ENCODE data around the gene MEGF11.

The MEGF11 gene

DNA sequence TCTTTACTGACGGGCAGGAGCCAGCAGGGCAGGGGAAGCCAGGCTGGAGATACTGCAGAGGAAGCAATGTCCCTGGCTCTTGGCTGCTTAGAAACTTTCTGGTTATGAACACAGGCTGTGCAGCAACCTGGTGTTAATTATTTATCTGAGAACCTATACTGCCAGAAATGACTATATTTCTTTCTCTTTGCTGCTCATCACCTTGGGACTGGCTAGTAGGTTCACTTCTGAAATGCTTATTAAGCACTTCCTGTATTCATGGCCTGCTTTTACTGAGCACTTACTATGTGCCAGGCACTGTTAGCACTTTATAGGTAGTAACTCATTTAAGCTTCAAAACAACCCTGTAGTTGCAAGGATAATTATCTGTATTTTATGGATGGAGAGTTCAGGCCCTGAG, 326.7 kb downstream of the MEGF11 start:
- in situ Hi-C loops (cut with MboI; ENCODE audit: low sequenced_read_pairs) = no loop called here

DNA sequence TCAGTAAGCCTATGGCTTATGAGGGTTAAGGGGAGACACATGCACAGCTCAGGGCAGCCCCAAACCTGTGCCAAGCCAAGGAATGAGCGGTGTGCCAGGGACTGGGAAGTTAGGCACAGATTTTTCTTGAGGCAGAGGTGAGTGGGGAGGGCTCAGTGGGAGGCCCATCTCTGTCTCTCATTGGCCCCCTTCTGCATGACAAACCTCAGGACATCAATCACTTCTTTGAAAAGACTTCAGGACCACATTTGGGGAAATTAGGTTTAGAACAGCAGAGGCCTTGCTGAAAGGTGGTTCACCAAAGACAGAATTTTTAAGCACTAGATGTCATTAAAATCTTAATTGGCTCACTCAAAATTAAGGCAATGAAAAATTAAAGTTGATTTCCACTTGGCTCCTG, 327.1 kb downstream of the MEGF11 start:
- in situ Hi-C loops (cut with MboI; ENCODE audit: low sequenced_read_pairs) = no loop called here

DNA sequence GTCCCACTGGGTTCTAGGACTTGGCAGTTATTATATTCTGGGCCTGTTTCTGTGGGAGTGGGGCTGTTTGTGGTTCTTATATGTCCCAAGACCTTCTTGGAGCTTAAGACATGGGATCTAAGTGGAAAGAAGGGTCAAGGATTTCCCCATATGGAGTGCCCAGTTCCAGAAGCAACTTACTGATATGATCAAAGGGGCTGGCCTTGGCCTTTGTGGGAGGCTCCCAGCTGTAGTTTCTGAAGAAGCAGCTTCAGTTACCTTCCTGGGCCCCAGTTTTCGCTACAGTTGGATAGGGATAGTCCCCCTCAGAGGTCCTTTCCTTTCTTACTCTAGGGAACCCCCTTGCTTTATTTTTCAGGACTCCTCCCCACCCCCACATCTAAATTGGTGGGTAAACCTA, 328.2 kb downstream of the MEGF11 start:
- in situ Hi-C loops (cut with MboI; ENCODE audit: low sequenced_read_pairs) = no loop called here

DNA sequence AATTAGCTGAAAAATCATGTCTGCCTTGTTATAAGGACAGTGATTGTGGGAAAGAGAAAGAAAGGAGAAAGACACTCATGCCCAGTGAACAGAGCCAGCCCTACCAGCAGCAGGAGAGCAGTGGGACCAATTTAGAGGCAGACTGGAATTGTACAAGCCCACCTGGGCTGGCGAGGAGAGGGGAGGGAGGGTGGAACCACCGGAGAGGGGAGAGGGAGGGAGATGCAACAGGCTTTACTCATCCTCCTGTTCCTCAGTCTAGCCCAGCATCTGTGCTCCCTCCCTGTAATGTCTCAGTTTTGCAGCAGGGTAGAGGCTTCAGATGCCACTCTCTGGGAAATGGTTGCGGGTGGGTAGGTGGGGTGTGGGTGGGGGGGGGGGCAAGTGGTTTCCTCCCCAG, 329.5 kb downstream of the MEGF11 start:
- in situ Hi-C loops (cut with MboI; ENCODE audit: low sequenced_read_pairs) = no loop called here

DNA sequence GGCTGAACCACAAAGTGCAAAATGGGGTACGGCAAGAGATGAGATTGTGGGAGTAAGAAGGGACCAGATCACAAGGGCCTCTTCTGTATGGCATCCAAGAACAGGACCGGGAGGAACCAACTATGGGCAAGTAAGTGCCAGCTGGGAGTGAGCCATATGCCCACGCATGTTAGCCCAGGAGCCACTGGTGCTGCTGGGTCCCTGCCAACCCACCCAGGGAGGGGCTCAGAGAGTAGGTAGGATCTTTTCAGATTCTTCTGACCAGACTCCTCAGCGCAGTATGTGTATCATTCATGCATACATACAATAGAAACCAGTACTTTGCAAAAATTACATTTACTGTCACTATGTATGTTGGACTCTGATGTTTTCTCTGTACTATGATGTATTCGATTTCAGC, 330.3 kb downstream of the MEGF11 start:
- in situ Hi-C loops (cut with MboI; ENCODE audit: low sequenced_read_pairs) = no loop called here

DNA sequence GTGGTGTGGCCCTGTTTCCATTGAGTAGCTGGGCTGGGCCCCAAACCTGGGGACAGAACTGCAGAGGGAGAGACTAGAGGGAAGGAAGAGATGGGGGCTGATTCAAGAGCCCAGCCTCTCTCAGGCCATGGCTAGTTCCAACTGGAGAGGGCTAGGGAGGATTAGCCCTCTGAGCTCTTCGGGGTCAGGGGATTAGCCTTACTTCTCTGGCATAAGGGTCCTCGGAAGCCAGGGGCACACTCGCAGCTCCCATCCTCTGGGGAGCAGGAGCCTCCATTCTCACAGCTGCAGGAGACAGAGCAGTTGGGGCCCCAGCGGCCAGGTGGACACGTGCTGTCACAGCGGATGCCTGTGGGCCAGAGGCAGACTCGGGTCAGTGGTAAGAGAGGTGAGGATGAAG, 330.9 kb downstream of the MEGF11 start:
- in situ Hi-C loops (cut with MboI; ENCODE audit: low sequenced_read_pairs) = no loop called here

DNA sequence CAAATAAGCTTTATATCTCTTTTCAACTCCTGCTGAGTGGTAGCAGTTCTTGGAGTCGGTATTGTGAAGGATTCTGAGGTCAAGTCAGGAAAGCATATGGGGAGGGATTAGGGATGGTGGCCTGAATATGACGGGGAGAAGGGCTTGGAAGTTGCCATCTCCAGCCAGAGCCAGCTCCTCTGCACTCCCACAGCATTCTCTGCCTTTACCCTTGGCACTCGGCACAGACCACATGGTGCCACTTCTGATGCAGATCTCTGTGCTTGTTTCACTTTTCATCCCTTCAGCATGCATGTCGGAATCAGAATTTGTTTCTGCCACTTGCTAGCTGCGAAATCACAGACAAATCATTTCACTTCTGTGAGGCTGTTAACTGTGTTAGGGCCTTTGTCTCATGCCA, 331.8 kb downstream of the MEGF11 start:
- in situ Hi-C loops (cut with MboI; ENCODE audit: low sequenced_read_pairs) = no loop called here

DNA sequence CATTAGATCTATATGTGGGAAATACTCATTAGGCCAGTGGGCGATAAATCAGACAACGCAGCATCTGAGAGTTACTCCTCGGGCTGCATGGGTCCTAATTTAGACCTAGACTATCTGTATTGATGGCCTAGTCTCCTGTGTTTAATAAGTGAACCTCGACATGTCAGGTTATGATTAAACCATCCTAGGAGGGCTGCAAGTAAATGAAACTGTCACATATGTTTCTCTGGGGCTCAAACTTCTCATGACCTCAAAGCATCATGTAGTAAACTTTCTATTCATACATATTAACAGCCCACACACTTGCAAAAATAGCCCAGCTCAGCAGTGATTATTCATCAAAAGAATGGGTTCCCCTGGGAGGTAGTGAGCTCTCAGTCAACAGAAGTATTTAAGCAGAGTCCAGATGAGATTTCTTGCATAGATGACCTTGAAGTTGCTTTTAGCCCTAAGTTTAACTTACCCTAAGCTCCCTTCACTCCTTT, 332.7 kb downstream of the MEGF11 start:
- in situ Hi-C loops (cut with MboI; ENCODE audit: low sequenced_read_pairs) = no loop called here

DNA sequence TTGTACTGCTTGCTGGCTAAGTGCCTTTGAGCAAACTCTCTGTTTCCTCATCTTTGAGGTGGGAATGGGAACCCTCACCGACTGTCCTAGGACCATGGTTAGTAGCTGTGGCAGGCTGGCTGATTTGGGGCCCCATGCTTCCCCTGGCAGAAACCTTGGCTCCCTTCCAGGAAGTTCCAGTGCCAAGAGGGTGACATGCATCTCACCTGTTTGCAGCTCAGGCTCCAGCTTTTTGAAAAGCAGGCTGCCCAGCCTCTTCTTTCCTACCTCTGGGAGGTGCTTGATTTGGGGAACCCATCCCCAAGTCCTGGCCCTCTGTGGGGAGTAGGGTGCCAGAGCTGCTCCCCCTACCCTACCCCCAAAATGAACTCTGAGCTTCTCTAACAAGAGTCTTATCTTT, 333.4 kb downstream of the MEGF11 start:
- in situ Hi-C loops (cut with MboI; ENCODE audit: low sequenced_read_pairs) = no loop called here

DNA sequence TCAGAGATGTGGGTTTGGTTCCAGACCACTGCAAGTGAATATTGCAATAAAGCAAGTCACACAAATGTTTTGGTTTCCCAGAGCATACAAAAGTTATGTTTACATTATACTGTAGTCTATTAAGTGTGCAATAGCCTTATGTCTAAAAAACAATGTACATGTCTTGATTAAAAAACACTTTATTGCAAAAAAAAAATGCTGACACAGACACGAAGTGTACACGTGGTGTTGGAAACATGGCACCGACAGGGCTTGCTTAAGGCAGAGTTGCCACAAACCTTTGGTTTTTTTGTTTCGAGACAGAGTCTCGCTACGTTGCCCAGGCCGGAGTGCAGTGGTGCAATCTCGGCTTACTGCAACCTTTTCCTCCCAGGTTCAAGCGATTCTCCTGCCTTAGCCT, 334.2 kb downstream of the MEGF11 start:
- in situ Hi-C loops (cut with MboI; ENCODE audit: low sequenced_read_pairs) = no loop called here

DNA sequence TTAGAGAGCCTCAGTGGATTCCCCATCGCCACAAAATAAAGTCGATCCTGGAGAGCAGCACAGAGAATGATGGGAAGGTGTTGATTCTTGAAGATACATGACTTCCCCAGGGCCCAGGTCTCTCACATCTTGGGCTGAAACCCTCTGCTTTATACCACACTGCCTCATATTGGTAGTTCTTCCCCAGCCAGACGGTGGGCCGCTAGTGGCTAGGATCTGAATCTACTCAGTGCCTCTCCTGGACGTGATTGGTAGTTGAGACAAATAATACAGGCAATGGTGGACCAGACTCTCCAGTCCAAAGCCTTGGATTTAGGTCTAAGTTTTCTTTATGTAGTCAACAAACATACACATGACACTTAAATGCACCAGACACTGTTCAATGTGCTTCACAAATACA, 334.6 kb downstream of the MEGF11 start:
- in situ Hi-C loops (cut with MboI; ENCODE audit: low sequenced_read_pairs) = no loop called here

DNA sequence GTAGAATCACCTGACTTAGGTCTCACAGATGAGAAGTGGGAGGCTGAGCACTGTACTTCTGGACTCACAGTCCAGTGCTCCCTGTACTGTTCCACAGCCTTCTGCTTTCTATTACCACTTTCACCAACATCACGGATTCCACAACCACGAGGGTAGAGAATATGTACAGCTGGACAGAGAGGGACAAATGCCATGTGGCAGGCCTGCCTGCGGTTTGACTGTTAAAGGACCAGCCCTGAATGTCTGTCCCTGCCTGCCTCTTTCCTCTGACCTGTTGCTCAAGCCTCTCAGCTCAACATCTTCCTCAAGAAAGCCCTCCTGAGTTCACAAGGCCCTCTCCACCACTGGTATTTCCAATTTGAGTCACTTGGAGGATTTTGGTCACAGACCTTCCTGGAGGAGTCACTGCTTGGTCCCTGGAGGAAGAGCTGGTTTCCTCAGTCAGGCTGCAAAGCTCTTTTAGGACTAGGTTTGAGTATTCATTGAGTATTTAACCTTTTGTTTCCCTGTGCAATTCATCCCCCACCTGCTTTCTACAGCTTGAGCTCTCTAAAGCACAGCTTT, 335.1 kb downstream of the MEGF11 start:
- in situ Hi-C loops (cut with MboI; ENCODE audit: low sequenced_read_pairs) = no loop called here

DNA sequence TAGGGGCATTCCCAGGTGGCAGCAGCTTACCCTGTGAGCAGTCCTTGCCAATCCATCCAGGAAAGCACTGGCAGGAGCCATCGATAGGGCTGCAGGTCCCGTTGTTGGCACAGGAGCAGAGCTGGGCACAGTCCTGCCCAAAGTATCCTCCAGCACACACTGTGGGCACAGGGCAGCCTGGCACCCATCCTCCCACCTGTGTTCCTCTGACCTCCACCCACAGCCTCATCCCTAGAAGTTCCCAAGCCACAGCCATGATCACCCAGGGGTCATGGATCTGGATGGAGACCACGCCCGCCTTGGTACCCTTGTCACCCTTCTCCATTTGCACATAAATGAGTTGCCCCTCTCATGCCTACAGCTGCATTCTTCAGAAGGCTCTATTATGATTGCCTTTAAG, 335.6 kb downstream of the MEGF11 start:
- in situ Hi-C loops (cut with MboI; ENCODE audit: low sequenced_read_pairs) = no loop called here

DNA sequence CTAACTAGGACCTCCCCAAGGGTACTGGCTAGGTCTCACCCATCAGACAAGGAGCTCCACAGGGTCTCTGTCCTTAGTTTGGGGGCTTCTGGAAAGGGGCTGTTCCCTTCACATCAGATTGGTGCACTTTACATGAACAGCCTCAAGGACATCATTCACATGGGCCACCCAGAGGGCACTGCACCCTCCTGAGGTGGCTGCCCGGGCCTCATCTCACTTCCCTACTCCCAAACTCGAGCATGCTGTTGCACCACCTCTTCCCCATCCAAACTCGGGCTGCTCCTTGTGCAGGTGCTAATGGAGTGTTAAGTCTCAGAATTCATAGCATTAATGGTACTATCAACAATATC, 336.2 kb downstream of the MEGF11 start:
- in situ Hi-C loops (cut with MboI; ENCODE audit: low sequenced_read_pairs) = no loop called here

DNA sequence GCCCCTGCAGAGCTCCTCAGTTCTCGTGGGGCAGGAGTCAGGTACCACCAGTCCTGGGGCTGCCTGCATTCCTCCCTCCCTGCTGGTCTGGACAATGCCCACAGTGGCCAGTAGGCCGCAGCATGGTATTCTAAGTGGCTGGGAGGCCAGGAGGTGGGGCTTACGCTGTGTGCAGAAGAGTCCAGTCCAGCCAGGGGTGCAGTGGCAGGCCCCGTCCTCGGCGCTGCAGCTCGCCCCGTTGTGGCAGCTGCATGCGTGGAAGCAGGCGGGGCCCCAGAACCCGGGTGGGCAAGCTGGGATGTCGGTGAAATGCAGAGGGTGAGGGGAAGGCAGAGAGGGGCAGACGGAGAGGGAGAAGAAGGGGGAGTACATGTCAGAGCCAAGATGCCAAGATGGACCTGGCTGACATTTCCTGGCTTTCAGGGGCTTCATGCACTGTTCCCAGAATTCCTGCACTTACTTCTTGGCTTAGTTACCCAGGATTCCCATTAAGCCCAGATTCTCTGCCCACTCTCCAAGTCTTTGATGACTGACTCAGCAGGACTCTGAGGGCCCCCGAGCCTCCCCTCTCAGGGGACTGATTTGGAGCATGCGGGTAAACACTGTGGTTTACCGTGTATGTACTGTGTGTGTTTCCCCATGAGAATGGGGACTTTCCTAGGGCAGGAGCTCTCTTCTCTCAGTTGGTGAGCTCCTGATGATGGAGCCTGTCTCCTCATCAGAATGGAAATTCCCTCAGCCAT, 336.7 kb downstream of the MEGF11 start:
- in situ Hi-C loops (cut with MboI; ENCODE audit: low sequenced_read_pairs) = no loop called here

DNA sequence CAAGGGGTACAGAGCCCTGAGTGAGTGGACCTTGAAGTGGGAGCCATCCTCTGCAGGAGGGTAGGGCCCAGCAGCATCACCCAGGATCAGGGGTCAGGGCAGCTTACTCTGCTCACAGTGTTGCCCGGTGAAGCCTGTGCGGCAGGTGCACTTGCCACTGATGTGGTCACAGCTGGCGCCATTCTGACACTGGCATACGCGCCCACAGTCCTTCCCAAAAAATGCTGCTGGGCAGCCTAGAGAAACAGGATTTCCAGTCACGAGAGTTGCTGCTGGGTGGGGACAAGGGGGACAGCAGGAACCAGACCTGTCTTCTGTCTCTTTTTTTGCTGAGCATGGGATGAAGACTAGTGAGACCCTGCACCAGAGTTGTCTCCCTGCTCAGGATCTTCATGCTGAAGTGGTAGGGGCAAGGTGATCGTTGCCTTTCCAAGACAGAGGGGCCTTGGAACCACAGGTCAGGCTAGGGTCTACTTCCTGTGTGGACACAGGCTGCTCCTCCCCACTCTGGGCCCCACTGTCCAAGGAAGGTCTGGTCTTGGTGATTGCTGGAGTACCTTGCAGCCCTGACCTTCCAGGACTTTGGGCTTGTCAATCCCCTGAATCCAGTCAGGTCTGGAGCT, 337.4 kb downstream of the MEGF11 start:
- in situ Hi-C loops (cut with MboI; ENCODE audit: low sequenced_read_pairs) = no loop called here

DNA sequence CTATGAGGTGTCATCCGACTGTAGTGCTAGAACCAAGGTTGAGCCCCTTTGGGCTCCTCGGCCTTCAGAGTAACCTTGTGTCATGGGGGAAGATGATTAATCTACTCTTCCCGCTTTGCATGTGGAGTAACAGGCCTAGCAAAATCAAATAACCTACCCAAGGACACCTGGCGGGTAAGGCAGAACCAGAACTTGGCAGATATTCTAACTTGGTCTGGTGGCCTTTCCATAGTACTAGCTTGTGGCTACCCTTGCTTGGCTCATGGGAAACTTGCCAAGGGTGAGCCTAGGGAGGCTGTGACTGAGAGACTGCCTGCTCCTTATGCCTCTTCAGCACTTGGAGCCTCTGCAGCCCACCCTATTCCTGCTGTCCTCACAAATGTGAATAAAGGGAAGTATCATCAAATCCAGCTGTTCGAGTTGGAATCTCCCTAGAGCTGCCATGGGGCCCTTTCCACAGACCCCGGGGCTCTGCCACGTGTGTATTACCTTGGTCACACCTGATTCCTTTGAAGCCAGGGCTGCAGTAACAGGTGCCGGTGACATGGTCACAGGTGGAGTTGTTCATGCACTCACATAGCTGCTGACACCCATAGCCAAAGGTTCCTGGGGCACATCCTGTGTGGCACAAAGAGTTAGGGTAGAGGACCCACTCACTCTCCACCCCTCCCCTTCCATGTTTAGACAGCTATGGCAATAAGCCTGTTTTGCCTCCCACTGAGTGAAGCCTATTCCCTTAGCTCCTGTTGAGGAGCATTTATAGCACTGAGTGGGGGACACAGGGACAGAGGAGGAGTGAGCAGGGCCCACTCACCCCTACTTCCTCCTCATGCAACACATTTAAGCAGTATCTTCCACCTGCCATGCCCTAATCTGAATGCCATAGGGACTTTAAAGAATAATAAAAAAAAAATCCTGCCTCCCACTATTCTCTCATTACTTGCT, 338.3 kb downstream of the MEGF11 start:
- in situ Hi-C loops (cut with MboI; ENCODE audit: low sequenced_read_pairs) = no loop called here

DNA sequence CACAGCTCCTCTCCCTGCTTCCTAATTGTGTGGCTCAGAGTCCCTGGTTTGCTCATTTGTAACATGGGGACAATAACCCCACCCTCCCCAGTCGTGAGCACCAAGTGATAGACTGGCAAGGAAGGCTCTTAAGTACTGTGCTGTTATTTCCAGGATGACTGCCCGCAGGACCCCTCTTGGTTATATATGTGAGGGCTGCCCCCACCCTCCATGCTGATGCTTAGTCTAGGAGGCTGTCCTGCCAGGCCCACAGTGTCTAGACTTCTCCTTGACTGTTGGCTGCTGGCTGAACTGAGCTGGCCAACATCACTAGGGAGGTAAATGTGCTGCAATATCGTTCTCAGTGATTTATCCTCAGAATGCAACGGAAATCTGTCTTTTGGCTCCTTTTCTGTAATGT, 339.2 kb downstream of the MEGF11 start:
- in situ Hi-C loops (cut with MboI; ENCODE audit: low sequenced_read_pairs) = no loop called here

DNA sequence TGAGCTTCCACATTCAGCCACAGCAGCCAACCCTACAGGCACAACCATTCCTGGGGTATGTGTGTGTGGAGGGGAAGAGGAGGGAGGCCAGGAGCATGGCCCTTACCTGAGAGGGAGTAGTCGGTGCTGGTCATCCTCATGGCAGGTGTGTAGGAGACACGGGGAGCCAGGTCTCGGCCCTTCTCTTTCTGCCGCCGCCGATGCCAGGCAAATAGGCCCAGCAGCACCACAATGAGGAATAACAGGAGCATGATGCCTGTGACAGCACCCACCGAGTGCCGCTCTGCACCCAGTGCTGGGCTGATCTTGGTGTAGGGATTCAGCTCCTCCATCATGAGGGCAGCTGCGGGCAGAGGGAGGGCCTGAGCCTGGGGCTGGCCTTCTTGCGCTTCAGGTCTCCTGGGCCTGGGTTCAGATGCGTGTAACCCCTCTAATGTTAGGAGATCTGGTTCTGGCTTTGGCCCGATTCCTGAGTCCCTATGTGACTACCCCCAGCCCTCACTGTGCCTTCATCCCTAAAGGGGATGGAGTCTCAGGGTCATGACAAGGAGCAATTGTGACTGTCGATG, 339.8 kb downstream of the MEGF11 start:
- in situ Hi-C loops (cut with MboI; ENCODE audit: low sequenced_read_pairs) = no loop called here

DNA sequence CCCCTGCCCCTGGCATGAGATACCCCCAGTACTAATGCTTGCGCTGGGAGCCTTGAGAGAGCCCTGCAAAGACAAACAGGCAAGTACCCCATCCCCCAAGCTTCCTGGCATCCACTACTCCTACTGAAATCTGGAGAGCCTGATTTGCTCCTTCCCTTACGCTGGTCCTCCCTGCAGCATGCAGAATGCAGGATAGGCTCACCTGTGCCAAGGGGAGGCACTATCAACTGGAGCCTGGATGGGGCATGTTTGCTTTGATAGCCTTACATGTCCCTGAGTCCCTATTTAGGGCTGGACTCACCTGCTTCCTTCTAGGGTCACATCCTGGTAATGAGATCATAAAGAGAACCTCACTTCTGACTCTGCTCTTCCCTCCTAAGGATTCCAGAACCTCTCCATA, 341.3 kb downstream of the MEGF11 start:
- in situ Hi-C loops (cut with MboI; ENCODE audit: low sequenced_read_pairs) = no loop called here

DNA sequence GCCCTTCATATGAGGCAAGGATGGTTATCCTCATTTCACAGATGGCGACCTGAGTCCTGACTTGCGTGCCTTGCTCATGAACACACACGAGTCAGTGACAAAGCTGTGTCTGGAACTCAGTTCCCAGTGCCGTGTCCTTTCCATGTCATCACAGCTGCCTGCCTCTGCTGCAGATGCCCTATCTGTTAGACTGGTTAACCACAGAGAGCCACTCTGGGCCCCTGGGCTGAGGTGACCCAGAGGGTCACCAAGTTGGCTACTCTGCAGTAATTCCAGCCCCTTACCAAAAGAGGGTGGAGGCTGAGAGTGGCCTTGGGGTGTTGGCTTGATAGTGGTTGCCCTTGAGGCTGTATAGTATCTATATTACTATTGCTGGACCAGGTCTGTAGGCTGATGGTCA, 343.2 kb downstream of the MEGF11 start:
- in situ Hi-C loops (cut with MboI; ENCODE audit: low sequenced_read_pairs) = no loop called here
